Measurements from ENCODE around the gene ZMIZ1.
"Not testable (repeated sequence)": the region's sequence is repeated elsewhere in the genome, so short reads cannot be mapped to it uniquely, and the experiment has no call there.

Gene ZMIZ1

DNA sequence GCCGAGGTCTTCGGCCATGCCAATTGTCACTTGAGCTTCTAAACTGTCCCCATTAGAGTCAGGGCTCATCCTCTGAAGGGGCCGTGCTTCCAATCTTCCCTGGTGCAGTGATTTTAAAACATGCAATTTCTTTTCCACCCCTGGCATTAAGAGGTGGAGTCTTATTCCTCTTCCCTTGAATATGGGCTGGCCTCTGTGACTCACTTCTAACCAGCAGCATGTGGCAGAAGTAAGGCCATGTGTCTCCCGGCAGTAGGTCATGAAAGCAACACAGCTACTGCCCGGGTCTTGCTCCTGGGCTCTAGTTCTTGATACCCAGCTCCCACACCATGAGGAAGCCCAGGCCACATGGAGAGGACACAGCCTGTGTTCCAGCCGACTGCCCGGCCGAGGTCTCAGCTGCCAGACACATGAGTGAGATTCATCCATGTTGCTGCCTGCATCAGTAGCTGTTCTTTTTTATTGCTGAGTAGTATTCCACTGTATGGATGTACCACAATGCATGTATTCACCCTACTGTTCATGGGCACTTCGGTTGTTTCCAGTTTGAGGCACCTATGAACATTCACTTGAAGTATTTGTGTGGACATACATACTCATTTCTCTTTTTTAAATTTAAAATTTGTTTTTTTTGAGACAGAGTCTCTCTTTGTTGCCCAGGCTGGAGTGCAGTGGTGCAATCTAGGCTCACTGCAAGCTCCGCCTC is 264.0 kb downstream of the ZMIZ1 start:
- not testable (repeated sequence) for DNase-seq

DNA sequence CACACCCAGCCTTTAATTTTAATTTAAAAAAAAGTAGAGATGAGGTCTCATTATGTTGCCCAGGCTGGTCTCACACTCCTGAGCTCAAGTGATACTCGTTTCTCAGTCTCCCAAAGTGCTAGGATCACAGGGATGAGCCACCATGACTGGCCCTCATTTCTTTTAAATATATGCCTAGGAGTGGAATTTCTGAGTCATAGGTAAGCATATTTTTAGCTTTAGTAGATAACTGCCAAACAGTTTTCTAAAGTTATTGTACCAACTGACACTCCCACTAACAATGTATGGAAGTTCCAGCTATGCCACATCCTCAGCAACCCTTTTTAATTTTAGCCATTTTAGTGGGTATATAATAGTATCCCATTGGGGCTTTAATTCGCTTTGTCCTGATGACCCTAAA is 264.7 kb downstream of the ZMIZ1 start:
- no peak for DNase-seq

GRCh38 chr10:79334573-79334972 is 265.8 kb downstream of the ZMIZ1 start:
- no peak for DNase-seq

DNA sequence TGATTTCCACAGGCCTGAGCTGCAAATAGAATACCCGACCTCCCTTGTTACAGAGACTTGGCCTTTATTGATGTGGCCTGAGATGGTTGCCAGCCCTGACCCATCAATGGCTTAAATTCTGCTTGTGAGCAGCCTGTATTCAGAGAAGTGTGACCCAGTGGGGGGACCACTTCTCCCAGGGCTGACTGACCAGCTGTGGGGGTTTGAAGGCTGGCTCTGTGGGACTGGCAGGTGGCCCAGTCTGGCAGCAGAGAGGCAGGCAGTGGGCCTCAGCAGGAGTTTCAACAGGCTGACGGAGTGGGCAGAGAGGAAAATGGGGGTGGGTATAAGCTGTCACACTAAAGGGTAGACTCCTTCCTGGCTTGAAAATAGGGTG is 266.3 kb downstream of the ZMIZ1 start:
- no peak for DNase-seq

DNA sequence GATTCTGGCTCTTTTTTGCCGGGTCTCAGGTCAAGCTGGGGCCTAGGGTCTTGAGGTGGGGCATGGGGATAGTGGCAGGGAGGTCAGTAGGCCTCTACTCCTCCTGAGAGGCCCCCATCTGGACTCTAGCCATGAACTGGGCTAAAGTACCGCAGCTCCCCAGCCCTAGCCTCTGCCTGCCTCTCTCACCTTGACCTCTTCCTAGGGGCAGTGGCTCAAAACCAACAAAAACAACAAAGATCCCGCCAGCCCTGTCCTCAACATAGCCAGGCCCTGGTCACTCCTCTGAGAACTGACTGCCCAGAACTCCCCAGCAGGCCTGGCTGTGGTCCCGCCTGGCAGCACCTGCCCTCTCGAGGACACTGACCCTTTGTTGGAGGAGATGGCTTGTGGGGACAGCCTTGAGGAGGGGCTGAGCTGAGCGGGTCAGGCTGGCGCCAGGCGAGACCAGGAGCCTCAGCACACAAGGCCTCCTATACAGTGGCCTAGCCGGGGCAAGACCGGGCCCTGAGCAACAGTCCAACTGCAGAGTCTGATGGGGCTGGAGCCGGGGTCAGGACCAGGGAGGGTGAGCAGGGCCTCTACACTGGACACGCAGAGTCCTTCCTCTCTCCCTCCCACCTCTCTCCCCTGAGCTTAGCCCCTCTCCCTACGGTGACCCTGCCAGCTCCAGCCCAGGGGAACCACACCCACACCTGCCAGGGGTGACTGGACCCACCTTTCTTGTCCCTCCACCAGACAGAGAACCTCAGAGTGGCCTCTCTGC is 266.9 kb downstream of the ZMIZ1 start:
- no peak for DNase-seq

DNA sequence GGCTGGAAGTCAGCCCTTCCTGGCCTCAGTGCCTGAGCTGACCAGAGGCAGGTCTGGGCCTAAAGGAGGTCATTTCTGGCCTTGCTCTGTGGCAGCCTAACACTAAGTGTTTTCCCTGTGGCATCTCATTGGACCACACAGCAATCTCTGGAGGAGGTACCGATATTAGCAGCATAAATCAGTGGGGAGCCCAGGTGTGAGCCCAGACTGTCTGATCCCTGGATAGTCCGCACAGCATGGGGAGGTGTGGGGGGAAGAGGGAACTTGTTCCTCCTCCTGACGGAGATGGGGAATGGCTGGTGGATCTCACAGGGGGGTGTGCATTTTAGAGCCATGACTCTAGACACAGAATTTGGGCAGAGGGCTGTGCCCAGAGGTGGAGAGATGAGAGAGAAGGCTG is 267.5 kb downstream of the ZMIZ1 start:
- DNase-seq: no peak

DNA sequence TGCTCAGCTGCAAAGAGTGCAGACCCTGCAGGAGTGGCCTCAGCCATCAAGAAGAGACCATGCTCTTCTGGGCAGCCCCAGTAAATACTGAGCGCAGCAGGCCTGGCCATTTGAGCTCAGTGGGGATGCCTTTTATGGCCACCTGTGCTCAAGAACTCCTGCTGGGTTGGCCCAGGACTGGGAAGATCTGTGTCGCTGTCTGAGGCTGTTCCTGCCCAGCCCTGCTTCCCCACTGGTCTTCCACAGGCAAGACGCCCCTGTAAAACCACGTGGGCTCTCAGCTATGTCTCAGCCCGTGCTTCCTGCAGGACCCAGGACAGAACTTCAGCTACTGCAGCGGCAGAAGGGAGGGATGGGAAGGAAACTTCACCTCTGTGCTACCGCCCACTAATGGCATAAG is 268.0 kb downstream of the ZMIZ1 start:
- DNase-seq: no peak

- DNase-seq: not testable (repeated sequence)
Observed at GRCh38 chr10:79337783-79338469, 269.2 kb downstream of the ZMIZ1 start.

- DNase-seq: no peak
Observed at GRCh38 chr10:79339266-79339665, 270.5 kb downstream of the ZMIZ1 start.

DNA sequence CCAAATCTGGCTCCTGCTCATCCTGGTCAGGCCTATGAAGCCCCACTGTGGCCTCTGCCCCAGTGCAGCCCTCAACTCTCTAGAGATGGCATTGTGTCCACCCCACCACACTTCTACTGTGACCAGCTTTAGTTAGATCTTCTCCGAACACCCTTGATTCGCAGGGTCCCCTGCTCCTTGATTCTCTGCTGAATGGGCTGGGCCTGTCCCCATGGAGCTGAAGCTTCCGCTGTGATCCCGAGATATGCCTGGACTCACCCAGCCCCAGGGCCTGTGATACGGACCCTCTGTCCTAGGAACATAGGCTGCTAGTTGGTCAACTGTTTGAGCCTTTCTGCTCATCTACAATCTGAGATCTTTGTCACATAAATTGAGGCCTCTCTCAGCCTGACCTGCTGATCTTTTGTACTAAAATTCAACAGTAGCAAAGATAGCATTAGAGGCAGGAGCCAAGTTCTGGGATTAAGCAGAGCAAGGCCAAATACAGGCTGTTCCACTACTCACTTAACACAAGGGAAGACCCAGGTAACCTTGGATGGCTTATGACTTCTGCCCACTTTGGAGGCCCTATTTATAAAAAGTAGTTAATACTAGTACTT is 272.0 kb downstream of the ZMIZ1 start:
- no peak for DNase-seq

DNA sequence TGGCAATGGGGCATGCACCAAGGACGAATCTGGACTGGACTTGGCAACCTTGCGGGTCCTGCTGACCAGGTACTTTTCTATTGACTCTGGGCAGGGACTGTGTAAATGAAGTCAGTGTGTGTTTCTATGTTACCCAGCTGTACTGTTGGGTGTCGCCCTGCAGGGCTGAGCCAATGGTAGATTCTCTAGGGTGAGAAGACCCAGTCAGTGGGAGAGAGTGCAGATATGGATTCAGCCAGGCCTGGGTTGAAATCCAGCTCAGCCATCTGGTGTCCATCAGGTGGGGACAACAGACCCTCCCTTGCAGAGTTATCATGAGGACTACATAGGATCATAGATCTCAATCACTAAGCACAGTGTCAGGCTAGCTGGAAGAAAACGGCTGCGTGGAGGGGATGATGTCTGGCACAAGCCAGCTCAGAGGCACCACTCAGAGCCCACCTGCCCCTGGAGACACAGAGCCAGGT is 273.6 kb downstream of the ZMIZ1 start:
- DNase-seq: no peak

DNA sequence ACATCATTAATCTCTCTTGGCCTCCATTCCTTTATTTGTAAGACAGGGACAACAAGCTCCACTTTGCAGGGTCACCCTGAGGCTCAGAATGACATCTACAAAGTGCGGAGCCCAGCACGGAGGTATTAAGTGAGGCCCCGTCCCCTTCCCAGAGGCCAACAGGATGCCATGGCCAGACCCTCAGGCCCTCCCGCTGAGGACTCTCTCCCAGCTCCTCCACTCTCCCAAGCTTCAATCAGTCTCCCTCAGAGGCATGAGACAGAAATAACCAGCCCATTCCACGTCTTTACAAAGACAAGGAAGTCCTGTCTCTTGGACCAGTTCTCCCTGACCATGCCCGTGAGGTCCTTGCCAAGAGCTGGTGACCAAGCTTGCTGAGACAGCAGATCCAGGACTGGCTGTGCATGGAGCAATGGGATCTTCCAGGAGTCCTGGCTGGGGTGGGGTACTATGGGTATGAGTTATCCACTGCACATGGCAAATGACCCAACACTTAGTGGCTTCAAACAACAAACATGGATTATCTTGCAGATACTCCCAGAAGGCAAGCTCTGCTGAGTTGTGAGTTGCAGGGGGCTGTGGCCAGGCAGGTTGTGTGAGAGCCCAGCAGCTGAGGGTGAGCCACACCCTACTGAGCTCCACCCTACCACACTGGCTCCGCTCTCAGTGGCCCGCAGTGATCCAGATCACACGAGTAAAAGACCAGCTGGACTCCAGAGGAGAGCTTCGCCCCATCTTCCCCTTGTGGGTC is 274.2 kb downstream of the ZMIZ1 start:
- DNase-seq: no peak

DNA sequence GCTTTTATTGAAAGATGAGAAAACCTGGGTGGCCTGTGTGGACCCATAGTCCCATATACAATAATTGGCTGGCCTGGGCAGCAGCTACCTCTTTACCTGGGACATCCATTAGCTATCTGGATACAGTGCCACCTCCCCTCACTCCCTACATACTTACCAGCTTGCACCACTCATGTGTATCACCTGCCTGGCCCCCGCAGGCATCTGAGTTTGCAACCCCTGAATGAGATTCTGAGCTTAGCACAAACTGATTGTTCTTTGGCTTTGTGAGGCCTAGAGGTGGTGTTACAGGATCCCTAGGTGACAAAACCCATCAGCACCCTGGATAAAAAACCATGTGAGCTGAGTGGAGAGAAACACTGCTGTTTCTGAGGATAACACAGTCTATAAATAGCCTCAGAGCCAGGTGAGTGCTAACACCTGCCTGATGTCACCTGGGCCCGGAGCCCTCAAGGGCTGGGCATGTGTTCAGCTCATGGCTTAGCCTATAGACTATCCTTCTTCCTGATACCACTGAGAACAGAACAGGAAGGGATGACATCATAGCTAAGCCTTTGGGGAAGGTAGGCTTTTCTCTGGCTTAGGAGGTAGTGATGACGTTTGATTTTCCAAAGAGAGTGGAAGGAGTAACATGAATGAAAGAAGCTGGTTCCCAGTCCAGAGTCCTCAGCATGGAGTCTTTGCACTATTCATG is 275.9 kb downstream of the ZMIZ1 start:
- DNase-seq: no peak

- DNase-seq: no peak
Observed at GRCh38 chr10:79345241-79346011, 276.7 kb downstream of the ZMIZ1 start.

- no peak for DNase-seq
Observed at GRCh38 chr10:79346012-79346340, 277.2 kb downstream of the ZMIZ1 start.

DNA sequence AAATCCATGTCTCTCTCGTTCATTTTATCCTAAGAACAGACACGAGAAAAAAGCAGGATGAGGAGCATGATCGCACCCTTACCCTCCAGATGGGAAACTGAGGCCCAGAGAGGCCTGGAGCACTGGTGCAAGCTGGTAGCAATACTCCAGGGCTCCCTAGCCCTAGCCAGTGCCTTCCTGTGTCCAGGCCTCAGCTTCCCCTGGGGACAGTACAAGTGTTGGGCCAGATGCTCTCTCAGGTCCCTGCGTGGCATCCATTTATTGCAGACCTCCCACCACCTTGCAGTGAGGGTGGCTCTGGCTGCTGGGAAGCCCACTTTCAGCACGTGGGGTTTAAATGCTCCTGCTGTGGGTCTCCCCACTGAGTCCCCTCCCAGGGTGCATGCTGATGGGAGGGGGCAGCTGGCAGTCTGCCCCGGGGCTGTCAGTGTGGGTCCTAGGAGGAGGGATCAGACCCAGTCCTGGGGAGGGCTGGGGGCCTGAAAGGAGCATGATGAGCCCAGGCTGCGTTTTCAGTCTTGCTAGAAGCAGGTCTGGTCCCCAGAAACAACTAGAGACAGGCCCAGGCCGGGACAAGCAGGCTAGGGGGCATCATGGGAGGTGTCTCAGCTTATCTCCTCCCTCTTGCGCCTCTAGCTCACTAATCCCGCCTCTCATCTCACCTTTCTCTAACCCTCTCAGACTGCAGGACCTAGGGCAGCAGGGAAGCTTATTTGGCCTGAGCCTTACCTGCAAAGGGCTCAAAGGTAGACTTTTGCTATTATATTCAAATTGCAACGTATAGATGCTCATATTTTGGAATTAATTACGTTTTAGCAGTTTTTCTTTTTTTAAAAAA is 277.8 kb downstream of the ZMIZ1 start:
- DNase-seq: no peak

GRCh38 chr10:79347226-79347893 is 278.6 kb downstream of the ZMIZ1 start, which contains the start of gene PPIF:
TSS of gene PPIF (plus strand) at chr10:79347469. CDS start at chr10:79347549, 80 bp downstream.
- DNase-seq: peak; percentile 96

DNA sequence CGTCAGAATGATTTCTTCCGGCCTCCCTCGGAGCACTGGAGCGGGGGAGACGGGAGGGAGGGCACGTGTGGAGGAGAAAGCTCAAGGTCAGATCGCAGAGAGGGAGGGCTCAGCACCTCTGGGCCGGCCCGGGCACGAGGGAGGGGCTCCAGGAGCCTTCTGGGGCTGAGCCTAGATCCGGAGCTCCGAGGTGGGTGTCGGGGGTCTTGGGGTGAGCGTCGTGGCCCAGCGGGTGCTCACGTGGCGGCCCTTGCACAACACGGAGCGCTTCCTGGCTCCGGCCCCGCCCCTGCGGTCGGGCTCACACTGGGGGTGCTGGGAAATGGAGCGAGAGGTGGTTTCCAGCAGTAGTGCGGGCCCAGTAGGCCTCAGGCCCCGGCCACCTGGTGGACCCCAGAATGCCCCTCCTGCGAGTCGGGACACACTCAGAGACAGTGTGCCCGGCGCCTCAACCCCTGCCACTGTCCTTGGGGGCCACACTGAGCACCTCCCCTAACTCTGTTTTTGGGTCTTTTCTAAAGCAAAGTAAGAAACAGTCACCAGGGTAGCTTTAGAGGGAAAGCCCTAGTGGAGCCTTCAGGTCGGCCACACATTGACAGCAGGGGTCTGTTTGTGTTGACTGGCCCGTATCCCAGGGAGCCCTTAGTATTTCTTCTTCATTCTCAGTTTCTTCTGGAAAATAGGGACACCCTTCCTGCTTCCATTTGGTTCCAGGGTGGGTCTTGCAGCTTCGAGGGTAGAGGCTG is 279.3 kb downstream of the ZMIZ1 start:
- peak; percentile 85 for DNase-seq

DNA sequence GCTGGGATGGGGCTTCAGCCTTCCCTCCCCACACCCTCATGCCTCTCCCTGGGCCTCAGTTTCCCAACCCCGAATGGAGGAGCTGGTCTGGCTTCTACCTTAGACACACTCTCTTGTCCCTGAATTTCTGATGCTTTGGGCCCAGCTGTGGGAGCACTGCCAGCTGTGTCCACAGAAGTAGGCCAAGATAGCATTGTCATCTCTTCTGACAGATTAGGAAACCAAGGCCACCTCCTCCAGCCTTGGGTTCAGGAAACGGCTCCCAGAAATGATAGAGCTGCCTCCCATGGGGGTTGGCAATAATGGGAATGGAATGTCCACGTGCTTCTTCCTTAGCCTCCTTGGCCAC is 279.8 kb downstream of the ZMIZ1 start:
- DNase-seq: no peak

All from activated CD4-positive, alpha-beta T cell treated with anti-CD3 and anti-CD28 coated beads for 48 hours (primary cell).